NCI-H82 (cell line): ENCODE measurements around the gene TTC9C.
"Not testable (repeated sequence)": the region's sequence is repeated elsewhere in the genome, so short reads cannot be mapped to it uniquely, and the experiment has no call there.

Experiments
- DNase-seq: peaks from one replicate; lab custom pipeline; 2025; lab: John Stamatoyannopoulos, UW

TTC9C gene

GRCh38 chr11:62728171-62728988 lies at the start of gene TTC9C:
Gene TTC9C (plus strand): TSS chr11:62728486. CDS start chr11:62728849, 363 bp downstream.
- peak; percentile 88 for DNase-seq

GRCh38 chr11:62678770-62679696 lies 49.3 kb upstream of the TTC9C start, which contains the start of gene UBXN1:
Gene UBXN1 (minus strand): TSS chr11:62679073. CDS start chr11:62678923, 150 bp downstream.
- peak; percentile 90 for DNase-seq

GRCh38 chr11:62680825-62681240 lies 47.5 kb upstream of the TTC9C start:
- DNase-seq = peak; percentile 79

GRCh38 chr11:62682518-62682917 lies 45.8 kb upstream of the TTC9C start:
- no peak for DNase-seq

GRCh38 chr11:62687508-62688396 lies 40.5 kb upstream of the TTC9C start:
- DNase-seq = no peak

GRCh38 chr11:62688491-62688890 lies 39.8 kb upstream of the TTC9C start:
- no peak for DNase-seq

GRCh38 chr11:62689421-62690183 lies 38.7 kb upstream of the TTC9C start, which contains the start of gene LRRN4CL:
Gene LRRN4CL (minus strand): TSS chr11:62689530. CDS start chr11:62688508, 1,022 bp downstream.
- DNase-seq = peak; percentile 29

GRCh38 chr11:62693624-62694023 lies 34.7 kb upstream of the TTC9C start:
- not testable (repeated sequence) for DNase-seq

GRCh38 chr11:62694455-62695167 lies 33.7 kb upstream of the TTC9C start:
- DNase-seq = peak; percentile 86

- DNase-seq = no peak
Measured at GRCh38 chr11:62702246-62702645, 26.0 kb upstream of the TTC9C start.

- not testable (repeated sequence) for DNase-seq
Measured at GRCh38 chr11:62703921-62704320, 24.4 kb upstream of the TTC9C start.

- DNase-seq = no peak
Measured at GRCh38 chr11:62705413-62705812, 22.9 kb upstream of the TTC9C start.

- peak; percentile 96 for DNase-seq
Measured at GRCh38 chr11:62705880-62706849, 22.1 kb upstream of the TTC9C start.

GRCh38 chr11:62706850-62707247 lies 21.4 kb upstream of the TTC9C start:
- DNase-seq = no peak

GRCh38 chr11:62707277-62707861 lies 20.9 kb upstream of the TTC9C start, which contains the start of the genes BSCL2 and GNG3:
Gene BSCL2 (minus strand): TSS chr11:62707424. CDS start chr11:62707195, 229 bp downstream.
Gene GNG3 (plus strand): TSS chr11:62707676. CDS start chr11:62708296, 620 bp downstream.
- DNase-seq = peak; percentile 73

- no peak for DNase-seq
Measured at GRCh38 chr11:62708392-62708791, 19.9 kb upstream of the TTC9C start.

GRCh38 chr11:62708793-62709192 lies 19.5 kb upstream of the TTC9C start:
- no peak for DNase-seq
